ENCODE data around the gene PARP8.
"Not testable (repeated sequence)": the region's sequence is repeated elsewhere in the genome, so short reads cannot be mapped to it uniquely, and the experiment has no call there.

PARP8 gene

DNA sequence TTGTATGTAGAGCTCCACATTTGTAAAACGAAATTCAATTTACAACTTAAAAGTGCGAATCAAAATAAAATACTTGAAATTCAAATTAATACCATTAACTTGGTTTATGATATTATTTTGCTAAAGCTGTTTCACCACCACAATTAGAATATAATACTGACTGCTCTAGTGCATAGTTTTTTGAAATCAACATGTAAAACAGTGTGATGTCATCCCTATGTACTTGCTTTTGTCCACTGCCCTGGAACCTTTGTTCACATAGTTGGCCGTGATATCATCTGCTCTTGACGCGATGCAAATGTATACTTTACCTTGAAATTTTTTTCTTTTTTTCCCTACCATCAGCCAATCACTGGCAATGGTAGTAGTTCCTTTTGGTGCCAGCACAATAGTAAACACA is 125.4 kb downstream of the PARP8 start:
- no peak for DNase-seq

DNA sequence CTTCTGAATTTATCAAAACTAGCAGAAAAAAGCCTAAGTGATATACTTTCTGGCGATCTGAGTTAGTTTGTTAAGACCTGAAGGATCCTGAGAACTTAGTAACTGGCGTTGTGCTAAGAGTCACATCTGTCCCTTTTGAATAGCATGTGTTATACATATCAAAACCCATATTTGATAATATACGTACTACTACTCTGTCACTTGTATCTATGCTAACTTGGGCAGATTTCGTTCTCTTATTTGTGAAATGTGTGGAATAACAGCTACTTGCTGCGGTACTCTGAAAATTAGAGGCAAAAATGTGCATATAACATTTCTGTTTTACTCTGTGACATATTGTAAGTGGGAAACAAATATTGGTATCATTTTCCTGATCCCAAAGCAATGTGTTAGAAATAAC is 126.4 kb downstream of the PARP8 start:
- DNase-seq: no peak

DNA sequence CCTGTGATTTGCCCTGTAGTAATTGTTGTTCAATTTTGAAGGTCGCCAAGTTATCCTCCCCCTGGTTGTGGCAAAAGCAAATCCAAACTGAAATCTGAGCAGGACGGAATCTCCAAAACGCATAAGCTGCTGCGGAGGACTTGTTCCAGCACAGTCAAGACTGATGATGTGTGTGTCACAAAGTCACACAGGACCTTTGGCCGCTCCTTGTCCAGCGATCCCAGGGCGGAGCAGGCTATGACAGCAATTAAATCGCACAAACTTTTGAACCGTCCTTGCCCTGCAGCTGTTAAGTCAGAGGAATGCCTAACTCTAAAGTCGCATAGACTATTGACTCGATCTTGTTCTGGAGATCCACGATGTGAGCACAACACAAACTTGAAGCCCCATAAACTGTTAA is 128.4 kb downstream of the PARP8 start:
- no peak for DNase-seq

DNA sequence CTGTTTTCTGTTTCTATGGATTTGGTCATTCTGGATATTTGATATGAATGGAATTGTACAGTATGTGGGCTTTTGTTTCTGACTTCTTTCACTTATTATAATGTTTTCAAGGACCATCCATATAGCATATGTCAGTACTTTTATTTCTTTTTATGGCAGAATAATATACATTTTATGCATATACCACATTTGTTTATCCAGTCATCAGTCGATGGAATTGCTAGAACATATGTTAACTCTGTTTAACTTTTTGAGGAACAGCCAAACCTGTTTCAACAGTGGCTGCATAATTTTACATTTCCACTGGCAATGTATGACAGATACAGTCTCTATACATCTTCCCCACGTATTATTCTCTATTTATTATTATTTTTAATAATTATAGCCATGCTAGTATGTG is 131.6 kb downstream of the PARP8 start:
- DNase-seq: no peak

DNA sequence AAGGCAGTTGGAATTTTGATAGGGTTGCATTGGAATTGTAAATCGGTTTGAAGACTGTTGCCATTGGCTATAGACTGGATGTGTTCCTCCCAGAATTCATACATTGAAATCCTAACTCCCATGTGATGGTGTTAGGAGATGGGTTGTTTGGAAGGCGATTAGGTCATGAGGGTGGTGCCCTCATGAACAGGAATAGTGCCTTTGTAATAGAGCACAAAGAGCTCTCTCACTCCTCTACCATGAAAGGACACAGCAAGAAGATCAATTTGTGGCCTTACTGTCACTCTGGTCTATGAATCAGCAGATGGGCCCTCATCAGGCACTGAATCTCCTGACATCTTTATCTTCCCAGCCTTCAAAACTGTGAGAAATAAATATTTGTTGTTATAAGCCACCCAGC is 133.2 kb downstream of the PARP8 start:
- no peak for DNase-seq

DNA sequence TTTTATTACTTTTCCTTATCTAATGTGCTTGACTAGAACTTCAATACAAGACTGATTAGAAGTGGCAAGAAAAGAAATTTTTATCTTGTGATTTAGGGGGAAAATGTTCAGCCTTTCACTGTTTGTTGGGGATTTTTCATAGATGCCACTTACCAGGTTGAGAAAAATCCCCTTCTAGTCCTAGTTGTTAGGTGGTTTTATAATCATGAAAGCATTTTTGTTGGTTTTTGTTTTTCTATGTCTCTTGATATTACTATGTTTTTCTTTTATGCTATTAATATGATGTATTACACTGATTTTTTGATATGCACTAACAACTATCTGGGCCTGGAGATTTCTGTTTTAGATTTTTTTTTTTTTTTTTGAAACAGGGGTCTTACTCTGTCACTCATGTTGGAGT is 134.0 kb downstream of the PARP8 start:
- no peak for DNase-seq

DNA sequence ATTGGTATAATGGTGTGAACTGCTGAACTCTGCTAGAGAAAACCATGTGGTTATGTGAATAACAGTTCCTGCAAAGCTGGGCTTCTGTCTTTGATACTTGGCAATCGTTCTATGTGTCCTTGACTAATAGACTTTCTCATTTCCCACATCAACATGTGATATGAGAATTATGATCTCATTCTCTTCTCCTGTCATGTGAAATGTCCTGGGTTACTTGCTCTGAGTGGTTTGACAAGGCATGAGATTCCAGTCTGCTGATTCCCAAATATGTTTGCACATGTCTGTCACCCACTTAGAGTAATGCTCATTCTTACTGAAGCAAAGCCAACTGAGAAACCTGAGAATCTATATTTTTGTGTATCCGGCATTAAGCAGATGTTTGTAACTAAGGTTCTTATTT is 141.2 kb downstream of the PARP8 start:
- DNase-seq: no peak

DNA sequence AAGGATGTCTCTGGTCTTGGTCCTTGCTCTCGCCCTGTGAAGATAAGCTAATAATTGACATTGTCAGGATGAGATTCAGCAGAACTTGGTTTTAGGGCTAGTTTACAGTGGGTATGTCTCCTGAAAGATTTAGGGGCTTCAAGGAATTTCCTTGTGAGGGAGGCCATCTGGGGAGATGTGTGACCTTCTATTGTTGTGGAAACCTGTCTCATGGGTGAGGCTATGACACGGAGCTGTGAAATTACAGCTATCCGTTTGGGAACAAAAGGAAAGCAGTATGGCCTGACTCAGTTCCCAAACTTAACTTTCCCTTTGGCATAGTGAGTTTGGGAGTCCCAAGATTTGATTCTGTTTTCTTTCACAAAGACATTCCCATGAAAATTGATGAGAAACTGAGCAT is 142.0 kb downstream of the PARP8 start:
- DNase-seq: no peak

DNA sequence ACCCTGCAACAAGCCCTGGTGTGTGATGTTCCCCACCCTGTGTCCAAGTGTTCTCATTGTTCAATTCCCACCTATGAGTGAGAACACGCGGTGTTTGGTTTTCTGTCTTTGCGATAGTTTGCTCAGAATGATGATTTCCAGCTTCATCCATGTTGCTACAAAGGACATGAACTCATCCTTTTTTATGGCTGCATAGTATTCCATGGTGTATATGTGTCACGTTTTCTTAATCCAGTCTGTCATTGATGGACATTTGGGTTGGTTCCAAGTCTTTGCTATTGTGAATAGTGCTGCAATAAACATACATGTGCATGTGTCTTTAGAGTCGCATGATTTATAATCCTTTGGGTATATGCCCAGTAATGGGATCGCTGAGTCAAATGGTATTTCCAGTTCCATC is 145.3 kb downstream of the PARP8 start:
- not testable (repeated sequence) for DNase-seq

DNA sequence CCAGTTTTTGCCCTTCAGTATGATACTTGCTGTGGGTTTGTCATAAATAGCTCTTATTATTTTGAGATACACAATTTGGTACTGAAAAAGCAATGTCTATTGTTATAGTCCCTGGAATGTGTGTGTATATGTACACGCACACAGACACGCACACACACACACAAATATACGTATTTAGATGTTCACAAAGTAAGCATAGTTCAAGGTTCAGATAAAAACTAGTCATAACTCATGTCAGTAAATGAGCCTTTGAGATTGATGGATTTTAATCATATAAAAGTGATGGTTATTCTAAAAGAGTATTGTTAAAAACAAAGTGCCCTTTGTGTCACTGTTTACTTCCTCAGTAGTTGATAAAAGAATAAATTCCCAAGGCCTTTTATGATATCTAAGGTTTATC is 147.3 kb downstream of the PARP8 start:
- DNase-seq: no peak

DNA sequence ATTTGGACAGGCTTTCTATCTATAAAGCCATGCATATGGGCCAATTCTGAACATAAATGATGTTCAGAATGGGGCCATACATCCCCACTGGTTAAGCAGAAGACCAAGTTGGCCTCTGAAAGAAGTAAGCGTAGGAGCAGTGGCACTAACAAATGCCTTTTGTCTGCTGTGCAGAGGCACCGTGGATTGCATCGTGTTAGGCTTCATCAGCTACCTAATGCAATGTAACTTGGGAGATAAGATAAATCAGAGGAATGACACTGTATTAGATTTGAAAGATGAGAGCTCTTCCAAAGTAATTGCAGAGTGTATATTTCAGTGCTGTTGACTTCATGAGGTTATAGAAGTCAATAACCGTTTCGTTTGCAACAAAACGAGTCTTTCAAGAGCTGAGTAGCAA is 148.1 kb downstream of the PARP8 start:
- DNase-seq: no peak

DNA sequence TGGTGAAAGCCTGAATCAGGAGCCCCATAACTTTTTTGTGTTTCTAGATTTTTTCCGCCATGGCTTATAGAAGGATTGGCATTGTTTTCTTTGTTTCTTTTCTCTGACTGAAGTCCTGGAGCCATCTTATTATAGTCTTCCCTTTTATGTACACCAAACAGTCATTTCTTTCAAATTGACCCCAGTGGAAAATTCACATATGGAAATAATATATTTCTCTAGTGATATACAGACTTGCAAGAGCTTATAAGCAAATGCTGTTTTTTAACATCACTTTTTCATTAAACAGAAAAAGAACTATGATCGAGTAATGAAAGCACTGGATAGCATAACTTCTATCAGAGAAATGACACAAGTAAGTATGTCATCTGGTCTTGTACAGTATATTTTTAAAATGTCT is 155.6 kb downstream of the PARP8 start:
- no peak for DNase-seq

DNA sequence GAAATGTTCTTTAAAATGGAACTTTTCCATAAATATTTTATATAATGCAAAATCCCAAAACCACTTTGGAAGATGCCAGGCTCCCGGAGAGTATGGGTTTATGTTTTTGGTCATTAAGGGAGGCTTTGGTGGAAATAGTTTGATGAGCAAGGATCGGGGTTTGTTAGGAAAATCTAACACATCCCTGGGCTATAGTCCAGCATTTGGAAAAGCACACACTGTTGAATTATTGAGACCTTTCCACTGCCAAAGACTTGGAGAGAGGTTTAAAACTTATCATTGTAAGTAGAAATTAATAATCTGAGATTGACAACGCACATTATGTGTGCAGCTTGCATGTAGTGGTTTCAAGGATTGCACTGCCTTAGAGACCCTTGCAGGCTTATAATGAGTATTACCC is 156.3 kb downstream of the PARP8 start:
- DNase-seq: no peak

DNA sequence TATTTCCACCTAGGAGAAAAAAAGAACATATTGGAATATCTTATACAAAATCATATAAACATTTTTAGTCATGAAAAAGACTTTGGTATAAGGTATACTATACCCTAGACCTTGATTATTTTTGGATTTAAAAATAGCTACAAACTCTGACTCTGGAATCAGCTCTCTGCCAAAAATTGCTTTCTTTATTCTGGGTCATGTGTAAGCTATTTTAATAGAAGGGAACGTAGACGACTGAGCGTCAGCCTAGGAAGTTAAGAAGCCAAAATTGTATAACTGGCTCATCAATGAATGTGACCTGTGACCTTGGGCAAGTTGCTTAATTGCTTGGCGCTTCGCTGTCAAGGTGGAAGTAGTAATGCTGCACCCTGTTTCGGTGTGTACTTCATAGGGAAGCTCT is 157.1 kb downstream of the PARP8 start:
- no peak for DNase-seq

DNA sequence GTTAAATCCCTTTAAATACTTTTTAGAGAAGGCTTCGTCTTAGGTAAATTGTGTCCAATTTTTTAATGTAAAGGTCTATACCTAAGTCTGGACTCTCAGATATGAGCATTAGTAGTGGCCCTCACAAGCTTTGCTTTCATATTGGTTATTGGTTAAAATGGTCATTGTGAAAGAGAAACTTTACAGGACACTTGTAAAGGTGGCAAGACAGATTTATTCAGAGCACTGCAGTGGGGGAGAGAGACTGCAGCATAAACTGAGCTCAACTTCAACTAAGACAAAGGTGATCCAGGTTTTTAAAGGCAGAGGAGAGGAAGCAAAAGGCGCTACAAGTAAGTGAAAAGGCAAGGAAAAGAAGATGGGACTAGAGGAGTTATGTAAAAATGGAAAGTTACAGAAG is 157.7 kb downstream of the PARP8 start:
- DNase-seq: no peak

DNA sequence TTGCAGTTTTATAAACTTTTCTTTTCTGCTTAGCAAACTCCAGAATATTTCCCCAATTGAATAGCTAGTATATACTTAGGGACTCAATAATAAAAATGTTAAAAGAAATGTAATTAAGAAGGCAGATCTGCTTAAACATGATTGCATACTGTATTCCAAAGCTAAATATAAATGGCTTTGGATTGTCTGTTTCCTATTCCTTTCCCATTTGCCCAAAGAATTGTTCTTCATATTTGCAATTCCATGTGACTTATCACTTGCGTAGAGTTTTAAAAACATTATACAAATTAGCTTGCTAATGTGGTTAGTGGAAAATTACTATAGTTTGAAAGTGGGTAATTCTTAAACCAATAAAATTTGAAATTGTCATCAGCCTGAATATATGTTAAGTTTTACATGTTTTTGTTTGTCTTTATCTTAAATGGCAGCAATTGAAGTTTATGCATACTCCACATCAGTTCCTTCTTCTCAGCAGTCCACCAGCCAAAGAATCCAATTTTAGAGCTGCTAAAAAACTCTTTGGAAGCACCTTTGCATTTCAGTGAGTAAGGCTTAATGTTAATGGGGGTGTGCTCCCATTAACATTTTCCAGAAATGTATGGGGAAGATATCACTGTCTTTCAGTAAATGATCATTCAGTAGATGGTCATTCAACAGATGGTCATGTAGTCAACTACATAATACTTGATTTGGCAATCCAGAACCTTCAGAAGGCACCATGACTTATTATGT is 161.2 kb downstream of the PARP8 start:
- no peak for DNase-seq

DNA sequence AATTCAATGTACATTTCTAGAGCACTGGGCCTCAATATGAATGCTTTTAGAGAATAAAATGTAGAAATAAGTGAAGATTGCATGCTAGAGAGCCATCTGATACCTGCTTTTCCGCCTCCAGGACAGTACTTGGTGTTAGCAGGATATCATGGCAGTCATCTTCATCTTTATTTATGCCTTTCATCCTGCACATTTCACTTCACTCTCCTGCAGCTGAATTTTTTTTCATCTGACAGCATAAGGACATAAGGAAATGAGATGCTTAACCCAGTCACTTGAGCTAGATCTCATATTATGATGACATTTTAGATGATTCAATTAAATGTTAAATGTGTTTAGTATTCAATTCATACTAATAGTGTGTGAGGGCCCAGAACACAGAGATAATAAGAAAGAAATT is 162.6 kb downstream of the PARP8 start:
- no peak for DNase-seq

DNA sequence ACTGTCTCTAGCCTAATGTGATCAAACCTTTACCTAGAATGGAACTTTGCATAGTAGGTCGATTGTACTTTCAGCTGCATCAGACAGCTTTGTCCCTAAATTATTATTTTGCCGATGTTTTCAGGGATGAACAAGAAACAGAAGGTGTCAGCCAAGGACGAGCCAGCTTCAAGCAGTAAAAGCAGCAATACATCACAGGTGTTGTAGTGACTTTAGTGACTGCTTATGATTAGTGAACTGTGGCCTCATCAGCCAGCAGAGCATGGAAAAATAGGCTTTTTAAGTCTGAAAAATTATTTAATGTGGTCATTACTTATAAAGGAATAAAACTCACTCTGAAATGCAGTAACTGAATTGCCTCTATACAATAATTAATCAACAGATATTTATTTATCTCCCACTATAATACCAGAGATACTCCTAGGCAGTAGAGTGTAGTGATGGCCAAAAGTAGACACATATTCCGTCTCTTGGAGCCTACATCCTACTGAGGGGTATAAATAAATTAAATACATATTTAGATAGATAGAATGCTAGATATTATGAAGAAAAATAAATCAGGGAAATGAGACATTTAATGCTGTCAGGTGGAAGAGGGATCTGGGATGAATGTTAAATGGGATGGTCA is 166.3 kb downstream of the PARP8 start:
- DNase-seq: no peak

DNA sequence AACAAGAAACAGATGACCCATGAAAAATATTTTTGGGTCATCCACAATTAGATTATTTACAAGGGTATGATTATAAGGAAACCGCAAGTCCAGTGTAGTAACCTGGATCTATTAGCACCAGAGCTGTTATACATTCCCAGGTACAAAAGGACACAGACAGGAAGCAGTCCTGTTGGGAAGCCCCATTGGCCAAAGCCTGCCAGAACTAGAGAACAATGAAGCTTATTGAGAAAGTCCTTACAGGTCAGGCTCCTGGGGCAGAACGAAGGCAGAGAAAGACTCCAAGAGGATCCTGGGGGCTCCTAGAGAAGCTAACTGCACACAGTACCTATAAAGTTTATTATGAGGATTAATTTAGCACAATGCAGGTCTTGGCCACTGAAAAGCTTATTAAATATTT is 169.9 kb downstream of the PARP8 start:
- no peak for DNase-seq

DNA sequence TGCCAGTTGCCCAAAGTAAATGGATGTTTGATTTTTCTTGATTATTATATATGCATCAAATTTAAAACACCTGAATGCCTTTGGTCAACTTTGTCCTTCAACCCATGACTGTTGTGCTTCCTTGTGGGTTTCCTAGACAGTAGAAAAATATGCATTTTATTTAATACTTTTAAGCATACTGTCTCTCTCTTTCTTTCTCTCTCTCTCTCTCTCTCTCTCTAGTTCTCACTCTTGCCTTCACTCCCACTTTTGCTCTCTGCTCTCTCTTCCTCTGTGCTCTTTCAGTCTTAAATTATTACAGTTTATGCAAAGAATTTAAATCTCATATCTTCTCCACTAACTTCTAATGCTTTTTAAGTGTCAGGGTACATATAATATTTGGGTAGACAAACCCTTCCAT is 173.0 kb downstream of the PARP8 start:
- no peak for DNase-seq

DNA sequence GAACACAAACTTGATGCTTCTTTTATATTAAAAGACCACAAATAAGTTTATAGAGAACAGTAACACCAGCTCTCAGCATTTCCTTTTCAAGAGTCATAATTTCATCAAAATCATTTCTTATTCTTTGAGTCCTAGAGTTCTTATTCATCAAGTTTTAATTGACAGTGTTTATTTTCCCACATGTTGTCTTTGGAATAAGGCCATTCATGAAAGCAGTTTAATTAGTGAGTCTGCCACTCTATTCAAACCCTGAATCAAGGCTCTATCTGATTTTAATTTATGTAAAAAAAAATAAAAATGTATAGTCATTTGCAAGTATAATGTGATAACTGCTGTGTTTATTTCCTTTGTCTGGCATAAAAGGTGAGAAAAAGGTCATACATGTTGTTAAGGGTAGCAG is 176.7 kb downstream of the PARP8 start:
- DNase-seq: no peak

DNA sequence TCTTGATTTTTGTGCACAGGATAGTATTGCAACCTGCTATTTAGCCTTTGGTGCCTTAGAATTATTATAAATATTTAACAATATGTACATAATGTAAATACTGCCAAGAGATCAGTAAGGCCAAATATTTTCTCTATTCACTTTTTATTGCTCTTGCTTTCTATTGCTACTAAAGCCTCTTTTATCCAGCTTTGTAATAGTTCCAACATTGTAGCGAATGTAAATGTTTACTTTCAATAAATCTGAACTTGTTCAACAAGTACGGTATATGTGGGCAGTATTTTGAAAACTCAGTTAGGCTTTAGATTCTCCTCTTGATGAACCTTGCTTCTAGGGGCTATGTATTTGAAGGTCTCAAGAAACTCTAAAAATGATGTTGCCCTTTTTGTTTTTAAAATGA is 179.8 kb downstream of the PARP8 start:
- DNase-seq: no peak

DNA sequence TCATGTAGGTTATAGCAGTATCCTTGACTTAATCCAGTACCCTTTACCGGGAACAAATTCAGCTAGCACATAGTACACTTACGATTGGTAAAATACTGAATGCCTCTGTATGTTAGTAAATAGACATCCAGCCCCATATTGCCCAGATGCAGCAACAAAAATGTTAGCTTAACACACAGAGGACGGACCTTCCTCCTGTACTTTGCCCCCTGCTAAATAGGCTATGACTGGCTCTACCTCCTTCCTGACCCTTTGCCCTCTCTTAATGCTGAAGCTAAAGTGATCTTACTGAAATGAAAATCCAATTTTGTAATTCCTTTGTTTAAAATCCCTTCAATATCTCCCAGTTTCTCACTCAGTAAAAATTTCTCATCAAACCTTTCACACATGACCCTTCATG is 183.1 kb downstream of the PARP8 start:
- no peak for DNase-seq

DNA sequence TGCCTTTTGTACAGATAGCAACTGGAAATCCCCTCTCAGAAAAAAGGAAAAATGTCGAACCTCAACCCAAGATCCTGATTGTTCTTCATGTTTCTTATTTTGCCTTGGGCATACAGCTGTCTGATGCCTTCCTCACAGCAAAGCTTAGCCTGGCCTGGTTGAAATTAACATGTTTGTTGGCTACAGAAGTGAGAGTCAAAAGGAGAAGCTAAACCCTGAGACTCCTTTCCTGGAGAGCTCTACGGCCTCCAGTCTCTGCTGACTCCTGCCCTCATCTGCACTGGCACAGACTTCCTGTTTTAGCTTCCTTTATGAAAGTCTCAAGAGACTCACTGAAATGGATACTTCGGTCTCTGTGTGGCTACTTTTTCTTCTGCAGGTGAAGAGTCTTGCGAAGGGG is 186.7 kb downstream of the PARP8 start:
- no peak for DNase-seq

DNA sequence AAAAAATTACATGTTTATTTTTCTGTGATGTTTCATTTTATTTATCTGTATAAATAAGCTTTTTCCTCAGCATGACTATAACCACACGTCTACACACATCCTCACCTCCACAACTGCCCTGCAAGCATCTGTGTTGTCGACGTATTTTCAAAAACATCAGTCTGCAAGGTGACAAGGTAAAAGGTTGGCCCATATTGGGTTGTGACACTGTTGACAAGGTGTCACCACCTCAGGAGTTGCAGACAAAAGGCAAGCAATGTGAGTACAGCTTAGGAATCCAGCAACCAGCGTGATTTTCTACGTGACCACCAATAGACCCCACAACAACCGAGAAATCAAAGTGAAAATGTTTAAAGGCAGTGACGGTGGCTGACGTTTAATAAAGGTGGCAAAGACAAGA is 187.6 kb downstream of the PARP8 start:
- no peak for DNase-seq

Measured in activated effector memory CD4-positive, alpha-beta T cell treated with anti-CD3 and anti-CD28 coated beads, Interleukin-2, amount 50 U/mL, for 16 hours (primary cell).